WTC11 (cell line): ENCODE results near the gene ARMH4. TPM values are rescaled to one million over a fixed set of nuclear protein-coding genes. Genes with fewer than 3 reads are reported as not detected.

ENCODE experiments used
- ATAC-seq: fragments of 200-7000 bp; cut with Tn5 transposase; 2 replicates; pipeline ENCODE4 v1.10.0; 2021; ENCODE audit warnings: mild to moderate bottlenecking, moderate library complexity
- CTCF ChIA-PET: fragments of 300-600 bp; sonication (Branson Sonifier 250); formaldehyde crosslinking; loops from one replicate; lab custom pipeline; 2021; ENCODE audit warnings: antibody characterized with exemption; lab: Charles Lee
- POLR2A ChIA-PET: fragments of 350-600 bp; sonication (Branson Sonifier 250); formaldehyde crosslinking; loops from one replicate; lab custom pipeline; 2021; ENCODE audit warnings: antibody characterized with exemption; lab: Charles Lee
- DNase-seq: peaks from one replicate; pipeline ENCODE4 v3.0.0; 2021; ENCODE audit warnings: low spot score
- H3K27ac Mint-ChIP-seq: 2 replicates; pipeline ENCODE4 v1.8.0; 2021; ENCODE audit warnings: mixed read lengths
- H3K27me3 Mint-ChIP-seq: 2 replicates; pipeline ENCODE4 v1.8.0; 2021; ENCODE audit warnings: low read depth, mild to moderate bottlenecking, moderate library complexity, mixed read lengths
- H3K36me3 Mint-ChIP-seq: 2 replicates; pipeline ENCODE4 v1.8.0; 2021; ENCODE audit warnings: mixed read lengths
- H3K4me1 Mint-ChIP-seq: 2 replicates; pipeline ENCODE4 v1.8.0; 2022; ENCODE audit warnings: mixed read lengths
- H3K4me3 Mint-ChIP-seq: 2 replicates; pipeline ENCODE4 v1.8.0; 2021; ENCODE audit warnings: mild to moderate bottlenecking, moderate library complexity, mixed read lengths
- H3K9me3 Mint-ChIP-seq: 2 replicates; pipeline ENCODE4 v1.8.0; 2021; ENCODE audit warnings: mixed read lengths
- ATF3 ChIP-seq: sonication (generic); formaldehyde crosslinking; conservative IDR thresholded peaks from 2 replicates; pipeline ENCODE4 v1.8.1; 2022; ENCODE audit warnings: mild to moderate bottlenecking, missing genetic modification reagents
- CDX4 ChIP-seq: fragments of 250-450 bp; sonication (Bioruptor Pico); IDR thresholded peaks from 2 replicates; pipeline ENCODE4 v1.9.0; 2021; ENCODE audit warnings: moderate library complexity, mild to moderate bottlenecking, inconsistent platforms, borderline replicate concordance
- FOXJ3 ChIP-seq: sonication (generic); formaldehyde crosslinking; IDR thresholded peaks from 2 replicates; pipeline ENCODE4 v1.9.0; 2021; ENCODE audit warnings: missing genetic modification reagents, mild to moderate bottlenecking, borderline replicate concordance
- GTF2I ChIP-seq: fragments of 250-450 bp; sonication (Bioruptor Pico); conservative IDR thresholded peaks from 2 replicates; pipeline ENCODE4 v1.4.0; 2021; ENCODE audit warnings: mild to moderate bottlenecking
- HMGA2 ChIP-seq: fragments of 250-450 bp; sonication (Bioruptor Pico); IDR thresholded peaks from 2 replicates; pipeline ENCODE4 v1.4.0; 2021; ENCODE audit warnings: mild to moderate bottlenecking, moderate library complexity
- IRF1 ChIP-seq: sonication (generic); formaldehyde crosslinking; IDR thresholded peaks from 2 replicates; pipeline ENCODE4 v1.8.0; 2023; ENCODE audit warnings: missing genetic modification reagents
- NFE2L1 ChIP-seq: sonication (generic); formaldehyde crosslinking; IDR thresholded peaks from 2 replicates; pipeline ENCODE4 v1.8.1; 2023; ENCODE audit warnings: missing genetic modification reagents
- SMAD3 ChIP-seq: sonication (generic); formaldehyde crosslinking; IDR thresholded peaks from 2 replicates; pipeline ENCODE4 v1.8.0; 2022; ENCODE audit warnings: missing genetic modification reagents, mild to moderate bottlenecking, borderline replicate concordance
- SMAD4 ChIP-seq: sonication (generic); formaldehyde crosslinking; IDR thresholded peaks from 2 replicates; pipeline ENCODE4 v1.8.0; 2022; ENCODE audit warnings: mild to moderate bottlenecking, missing genetic modification reagents
- TCF7 ChIP-seq: sonication (generic); formaldehyde crosslinking; IDR thresholded peaks from 2 replicates; pipeline ENCODE4 v1.8.0; 2022; ENCODE audit warnings: mild to moderate bottlenecking, low read depth, missing genetic modification reagents, moderate library complexity
- ZBTB21 ChIP-seq: sonication (generic); formaldehyde crosslinking; IDR thresholded peaks from 2 replicates; pipeline ENCODE4 v1.8.1; 2023; ENCODE audit warnings: mild to moderate bottlenecking, missing genetic modification reagents, borderline replicate concordance
- ZBTB43 ChIP-seq: sonication (generic); formaldehyde crosslinking; IDR thresholded peaks from 2 replicates; pipeline ENCODE4 v1.8.1; 2023; ENCODE audit warnings: mild to moderate bottlenecking, missing genetic modification reagents
- ZNF121 ChIP-seq: sonication (generic); formaldehyde crosslinking; IDR thresholded peaks from 2 replicates; pipeline ENCODE4 v1.8.0; 2023; ENCODE audit warnings: missing genetic modification reagents
- ZNF219 ChIP-seq: sonication (generic); formaldehyde crosslinking; IDR thresholded peaks from 2 replicates; pipeline ENCODE4 v1.8.0; 2023; ENCODE audit warnings: missing genetic modification reagents, mild to moderate bottlenecking, borderline replicate concordance
- ZNF281 ChIP-seq: sonication (generic); formaldehyde crosslinking; IDR thresholded peaks from 2 replicates; pipeline ENCODE4 v1.8.0; 2023; ENCODE audit warnings: mild to moderate bottlenecking, missing genetic modification reagents
- ZNF317 ChIP-seq: sonication (generic); formaldehyde crosslinking; IDR thresholded peaks from 2 replicates; pipeline ENCODE4 v1.8.1; 2023; ENCODE audit warnings: low read depth, mild to moderate bottlenecking, moderate library complexity, missing genetic modification reagents, borderline replicate concordance
- ZNF396 ChIP-seq: fragments of 250-450 bp; sonication (Bioruptor Pico); IDR thresholded peaks from 2 replicates; pipeline ENCODE4 v1.8.0; 2021; ENCODE audit warnings: mild to moderate bottlenecking, moderate library complexity, borderline replicate concordance
- ZNF423 ChIP-seq: fragments of 250-450 bp; sonication (Bioruptor Pico); IDR thresholded peaks from 2 replicates; pipeline ENCODE4 v2.1.2; 2022; ENCODE audit warnings: mild to moderate bottlenecking, moderate library complexity
- ZNF425 ChIP-seq: fragments of 250-450 bp; sonication (Bioruptor Pico); conservative IDR thresholded peaks from 2 replicates; pipeline ENCODE4 v1.9.0; 2021; ENCODE audit warnings: mild to moderate bottlenecking
- total RNA-seq: library from RNA; stranded (reverse); gene quantifications from 3 replicates; pipeline ENCODE4 v1.2.3, GENCODE V29; 2021

Gene ARMH4
- total RNA-seq, 1 experiment from 2014 or later, result 12.2 TPM

- TF ChIP-seq ZBTB43 (no peak), ZNF219 (CRISPR knock-in tag) (no peak), ZBTB21 (CRISPR knock-in tag) (no peak), TCF7 (CRISPR knock-in tag) (no peak), ZNF396 (no peak), GTF2I (CRISPR knock-in tag) (no peak), SMAD4 (no peak), HMGA2 (no peak)
- TF ChIP-seq, all 79 proteins: peak for 0
Measured at GRCh38 chr14:58143106-58143505, 8.9 kb downstream of the ARMH4 start (continued).

- no peak for DNase-seq
- Mint-ChIP-seq H3K27me3 (no peaks in the 10 kb centered on the region), H3K4me3 (no peak overlapping the region), H3K36me3 (no peaks in the 10 kb centered on the region), H3K9me3 (no peaks in the 10 kb centered on the region), H3K4me1 (0 out of 2 replicates have a peak, but pooled peaks cover 2% of the 10 kb centered on the region), H3K27ac (no peak overlapping the region)
- CTCF ChIA-PET, result no interaction called here
- POLR2A ChIA-PET, result no interaction called here
- no peak for ATAC-seq
- TF ChIP-seq ZNF121, result no peak
- no peak for TF ChIP-seq TCF7 (CRISPR knock-in tag)
- TF ChIP-seq ZNF317 (CRISPR knock-in tag), result no peak
- no peak for TF ChIP-seq IRF1 (CRISPR knock-in tag)
- no peak for TF ChIP-seq CDX4 (CRISPR knock-in tag)
- TF ChIP-seq SMAD3 (CRISPR knock-in tag), result no peak
- TF ChIP-seq FOXJ3 (CRISPR knock-in tag), result no peak
- TF ChIP-seq ZNF281 (CRISPR knock-in tag), result no peak
- TF ChIP-seq ZBTB43, result no peak
- no peak for TF ChIP-seq ZNF425 (CRISPR knock-in tag)
- no peak for TF ChIP-seq NFE2L1 (CRISPR knock-in tag)
- no peak for TF ChIP-seq ATF3
- TF ChIP-seq ZNF423 (CRISPR knock-in tag), result no peak
Measured at GRCh38 chr14:58141893-58142292, 10.1 kb downstream of the ARMH4 start.
